SIG-M5 treated with dmso at 0.1 percent for 504 hours (cell line): ENCODE results near the gene ING5.

Source experiments
- DNase-seq: peaks from one replicate; lab custom pipeline; 2025; ENCODE audit not compliant: unreplicated experiment; lab: John Stamatoyannopoulos, UW

Gene ING5

DNA sequence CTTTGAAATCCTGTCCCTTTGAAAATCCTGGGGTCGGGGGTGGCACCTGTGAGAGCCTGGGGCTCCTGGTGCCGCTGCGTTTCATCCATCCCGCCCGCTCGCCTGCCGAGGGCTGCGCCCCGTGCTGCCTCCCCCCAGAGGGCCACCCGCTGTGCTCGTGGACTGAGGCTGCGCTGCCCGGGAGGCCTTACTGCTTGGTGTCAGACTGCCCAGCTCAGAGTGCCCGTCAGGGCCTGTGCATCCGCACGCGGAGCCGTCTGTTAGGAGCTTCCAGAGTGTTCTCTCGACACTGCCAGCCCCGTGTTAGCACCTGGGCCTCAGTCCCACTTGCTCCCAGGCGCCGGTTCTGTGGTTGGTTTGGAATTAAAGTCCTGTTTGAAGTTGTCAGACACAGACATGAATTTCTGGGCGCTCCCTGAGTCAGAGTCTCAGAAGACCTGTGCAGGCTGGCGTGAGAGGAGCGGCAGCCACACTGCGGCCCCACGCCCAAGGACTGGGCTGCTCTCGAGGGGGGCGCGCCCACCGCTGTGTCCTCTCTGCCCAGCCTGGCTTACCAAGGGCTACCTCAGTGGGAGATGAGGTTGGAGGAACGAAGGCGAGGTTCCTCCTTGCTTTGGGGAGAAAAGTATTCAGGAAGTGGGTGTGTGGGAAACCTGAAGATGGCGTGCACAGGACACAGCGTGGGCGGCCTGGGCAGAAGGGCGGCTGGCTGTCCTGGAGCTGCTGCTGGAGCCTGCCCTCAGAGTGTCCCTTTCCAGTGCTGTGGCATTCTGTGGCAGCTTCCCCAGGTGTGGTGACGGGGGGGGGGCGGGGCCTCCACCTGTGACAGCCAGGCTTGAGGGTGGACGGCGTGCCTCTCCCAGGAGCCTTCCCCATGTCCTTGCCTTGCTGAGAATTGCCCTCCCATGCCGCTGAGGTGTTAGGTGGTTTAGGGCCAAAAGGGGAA lies 29.3 kb upstream of the ING5 start:
- no peak for DNase-seq

DNA sequence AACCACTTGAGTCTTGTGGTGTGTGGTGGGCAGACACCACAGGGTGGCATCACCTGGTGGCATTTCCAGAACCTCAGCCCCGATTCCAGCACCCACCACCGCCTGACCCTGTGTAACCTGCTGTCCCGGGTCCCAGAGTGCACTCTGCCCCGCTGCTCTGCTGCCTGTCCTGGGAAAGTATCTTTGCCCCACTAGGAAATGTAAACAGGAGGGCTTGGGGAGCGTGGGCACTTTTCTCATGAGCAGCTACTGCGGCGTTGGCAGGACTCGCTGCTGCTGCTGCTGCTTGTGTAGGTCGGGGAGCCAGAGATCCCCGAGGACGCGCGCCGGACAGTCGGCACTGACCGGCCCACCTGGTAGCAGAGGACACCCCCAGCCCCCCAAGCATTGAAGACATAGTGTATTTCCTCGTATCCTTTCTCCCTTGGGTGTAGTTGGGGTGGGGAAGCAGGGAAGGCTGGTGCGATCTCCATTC lies 28.6 kb upstream of the ING5 start:
- no peak for DNase-seq

DNA sequence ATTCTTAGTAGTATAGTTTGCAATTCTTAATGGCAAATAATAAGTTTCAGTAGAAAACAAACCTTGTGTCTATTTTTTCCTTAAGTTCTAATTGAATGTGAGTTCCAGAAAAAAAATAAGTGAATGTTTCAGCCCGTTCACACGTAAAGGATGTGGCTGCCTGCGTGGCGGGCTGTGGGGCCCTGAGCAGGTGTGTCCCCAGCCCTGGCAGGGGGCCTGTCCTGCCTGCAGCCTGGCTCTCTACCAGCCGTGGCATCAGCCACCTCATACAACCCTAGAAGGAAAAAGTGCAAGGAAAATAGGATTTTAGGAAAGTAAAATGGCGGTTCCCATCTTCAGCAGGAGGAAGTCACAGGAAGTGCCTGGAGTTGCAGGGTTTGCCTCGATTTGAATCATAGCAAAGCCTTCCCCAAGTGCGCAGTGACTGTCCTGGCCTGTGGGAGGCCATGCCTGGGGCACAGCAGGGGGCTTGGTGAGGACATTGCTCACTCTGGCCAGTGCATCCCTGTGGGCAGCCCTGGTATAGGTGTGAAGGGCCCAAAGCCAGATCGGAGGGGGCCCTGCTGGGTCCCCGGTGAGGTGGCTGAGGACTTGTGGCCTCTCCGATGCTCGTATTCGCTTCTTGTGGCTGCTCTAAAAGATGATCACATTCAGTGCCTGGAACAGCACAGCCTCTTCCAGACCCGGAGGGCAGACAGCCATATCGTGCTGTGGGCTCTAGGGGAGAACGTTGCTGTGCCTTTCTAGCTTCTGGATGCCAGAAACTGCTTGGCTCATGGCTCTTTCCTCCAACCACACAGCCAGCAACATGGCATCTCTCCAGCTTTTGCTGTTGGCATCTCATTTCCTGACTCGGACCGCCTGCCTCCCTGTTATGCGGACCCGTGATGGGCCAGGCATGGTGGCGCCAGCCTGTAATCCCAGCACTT lies 27.8 kb upstream of the ING5 start:
- DNase-seq = no peak

DNA sequence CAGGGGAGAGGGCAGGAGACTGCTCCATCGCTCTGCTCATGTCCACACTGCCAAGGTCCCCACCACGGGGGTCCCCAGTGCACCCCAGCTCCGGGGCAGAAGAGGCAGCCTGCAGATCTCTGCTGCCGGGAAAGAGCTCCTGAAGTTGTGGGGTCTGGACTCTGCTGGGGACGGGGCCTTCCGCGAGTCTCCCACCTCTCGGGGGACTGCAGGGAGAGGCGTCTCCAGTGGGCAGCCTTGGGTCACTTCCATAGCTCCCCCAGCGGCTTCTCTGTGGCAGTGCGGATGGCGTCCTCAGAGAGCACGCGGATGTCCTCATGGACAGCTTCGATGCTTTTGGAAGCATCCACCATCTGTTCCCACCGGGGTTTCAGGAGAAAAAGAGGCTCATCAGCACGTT lies 26.0 kb upstream of the ING5 start:
- DNase-seq = no peak

DNA sequence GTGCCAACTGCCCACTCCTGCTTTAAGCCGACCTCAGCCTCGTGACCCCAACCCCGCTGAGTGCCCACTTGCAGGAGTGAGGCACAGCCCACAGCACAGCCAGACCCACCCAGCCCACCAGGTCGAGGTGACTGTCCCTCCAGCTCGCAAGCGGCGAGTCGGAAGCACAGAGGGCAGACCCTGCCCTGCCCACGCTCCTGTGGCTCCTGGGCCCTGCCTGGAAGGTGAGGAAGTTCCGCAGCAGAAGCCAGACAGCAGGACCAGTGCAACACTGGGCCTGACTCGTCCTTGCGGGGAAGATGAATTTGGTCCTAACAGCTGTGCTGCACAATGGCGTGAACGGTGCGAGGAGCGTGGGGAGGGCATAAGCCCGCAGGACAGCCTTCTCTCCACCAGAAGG lies 25.2 kb upstream of the ING5 start:
- DNase-seq = no peak

DNA sequence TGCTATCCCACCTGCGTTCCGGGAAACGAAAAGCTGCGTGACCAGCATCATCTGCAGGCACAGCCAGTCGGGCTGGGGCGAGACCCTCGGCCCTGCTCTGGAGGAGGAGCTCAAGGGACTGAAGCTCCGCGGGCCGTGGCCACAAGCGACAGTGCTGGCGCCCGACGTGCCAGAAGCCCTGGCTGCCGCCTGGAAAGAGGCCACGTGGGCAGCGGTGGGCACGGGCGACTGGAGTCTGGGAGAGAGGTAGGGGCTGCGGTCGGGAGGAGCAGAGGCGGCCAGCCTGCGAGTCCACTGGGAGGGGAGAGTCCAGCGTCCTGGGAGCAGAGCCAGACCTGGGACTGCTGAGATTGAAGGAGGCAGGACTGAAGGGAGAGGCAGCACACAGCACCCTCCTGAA lies 24.4 kb upstream of the ING5 start:
- DNase-seq = no peak

DNA sequence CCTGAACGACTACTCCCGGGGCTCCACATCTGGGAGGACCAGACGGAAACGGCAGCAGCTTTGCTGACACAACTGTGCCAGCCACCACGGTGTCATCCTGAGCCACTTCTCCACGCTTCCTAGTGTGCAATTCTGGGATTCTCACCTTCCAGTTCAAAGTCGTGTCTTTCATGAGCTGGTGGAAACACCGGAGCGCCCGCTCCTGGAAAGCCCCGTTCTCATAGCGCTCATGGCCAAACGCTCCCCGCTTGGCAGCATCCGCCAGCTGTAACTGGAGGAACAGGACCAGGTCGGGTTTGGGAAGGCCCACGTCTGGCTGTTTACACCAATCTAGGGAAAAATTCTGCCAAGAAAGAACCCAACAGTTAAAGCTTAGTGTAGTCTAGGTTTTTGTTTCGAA lies 23.5 kb upstream of the ING5 start:
- DNase-seq = no peak

DNA sequence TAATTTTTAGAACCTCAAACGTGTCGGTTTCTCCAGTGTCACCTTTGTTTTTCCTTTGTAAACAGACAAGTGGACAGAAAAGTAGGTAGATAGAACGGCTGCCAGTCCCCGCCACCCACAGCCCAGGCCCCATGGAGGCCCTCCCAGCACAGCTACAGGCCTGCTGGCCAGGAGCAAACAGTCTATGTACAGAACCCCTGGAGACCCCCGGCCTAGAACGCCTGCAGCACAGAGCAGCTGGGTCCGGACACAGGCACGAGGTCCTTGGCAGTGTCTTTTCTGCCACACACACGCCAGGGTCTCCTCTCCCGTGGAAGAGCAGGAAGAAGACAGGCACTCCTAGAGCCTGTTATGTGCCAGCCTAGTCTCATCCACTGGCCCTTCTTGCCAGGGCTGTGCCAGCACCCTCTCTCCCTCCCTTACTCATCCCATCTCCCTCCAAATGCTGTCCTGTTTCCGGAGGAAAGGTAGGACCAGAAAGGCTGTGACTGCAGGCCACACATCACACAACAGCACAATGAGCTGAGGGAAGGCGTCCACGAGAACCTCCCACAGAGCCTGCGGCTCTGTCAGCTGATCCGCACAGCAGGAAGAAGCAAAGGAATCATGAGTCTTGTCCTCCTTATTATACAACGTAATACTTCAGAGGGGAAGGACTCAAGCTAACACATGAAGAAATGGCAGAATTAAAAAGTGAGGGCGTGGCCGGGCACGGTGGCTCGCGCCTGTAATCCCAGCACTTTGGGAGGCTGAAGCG lies 22.9 kb upstream of the ING5 start:
- no peak for DNase-seq

DNA sequence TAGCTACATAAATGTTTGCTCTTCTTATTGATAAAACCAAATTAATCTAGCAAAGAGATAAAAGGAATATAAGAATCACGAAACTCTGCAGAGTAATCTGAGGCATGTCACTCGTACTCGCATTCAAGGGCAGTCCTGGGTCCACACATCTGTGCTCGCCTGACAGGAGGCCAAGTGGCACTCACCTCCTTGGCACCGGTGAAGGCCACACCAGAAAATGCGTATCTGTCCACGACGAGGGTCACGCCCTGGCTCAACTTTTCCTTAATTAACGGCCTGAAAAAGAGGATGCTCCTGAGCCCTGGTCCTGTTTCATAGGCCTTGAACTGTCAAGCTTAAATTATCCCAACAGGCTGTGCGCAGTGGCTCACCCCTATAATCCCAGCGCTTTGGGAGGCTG lies 21.8 kb upstream of the ING5 start:
- DNase-seq = no peak

DNA sequence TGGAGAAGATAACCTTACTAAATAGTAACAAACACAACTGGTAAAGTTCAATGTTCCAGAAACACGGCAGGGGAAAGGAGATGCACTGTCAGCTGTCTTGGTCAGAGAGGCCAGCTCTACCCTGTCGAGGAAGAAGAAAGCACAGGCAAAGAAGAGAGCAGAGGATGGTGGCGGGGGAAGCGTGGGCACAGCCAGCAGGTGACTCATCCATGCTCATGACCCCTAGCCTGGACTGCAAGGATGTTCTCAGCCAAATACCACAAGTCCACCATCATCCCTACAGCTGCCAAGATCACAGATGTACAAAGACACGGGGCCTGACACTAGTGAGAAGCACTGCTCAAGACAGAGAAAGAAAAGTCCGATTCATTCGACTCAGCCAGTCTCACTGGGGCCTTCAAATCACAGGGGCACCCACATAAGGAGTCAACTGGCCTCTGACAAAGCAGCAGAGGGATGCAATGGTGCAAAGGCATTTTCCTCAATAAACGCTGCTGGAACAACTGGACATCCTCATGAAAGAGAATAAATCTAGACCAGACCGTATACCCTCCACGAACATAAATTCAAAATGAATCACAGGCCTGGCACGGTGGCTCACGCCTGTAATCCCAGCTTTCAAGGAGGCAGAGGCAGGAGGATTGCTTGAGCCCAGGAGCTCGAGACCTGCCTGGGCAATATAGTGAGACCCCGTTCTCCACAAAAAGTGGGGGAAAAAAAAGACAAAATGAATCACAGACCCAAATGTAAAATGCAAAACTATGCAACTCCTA lies 20.8 kb upstream of the ING5 start:
- no peak for DNase-seq

DNA sequence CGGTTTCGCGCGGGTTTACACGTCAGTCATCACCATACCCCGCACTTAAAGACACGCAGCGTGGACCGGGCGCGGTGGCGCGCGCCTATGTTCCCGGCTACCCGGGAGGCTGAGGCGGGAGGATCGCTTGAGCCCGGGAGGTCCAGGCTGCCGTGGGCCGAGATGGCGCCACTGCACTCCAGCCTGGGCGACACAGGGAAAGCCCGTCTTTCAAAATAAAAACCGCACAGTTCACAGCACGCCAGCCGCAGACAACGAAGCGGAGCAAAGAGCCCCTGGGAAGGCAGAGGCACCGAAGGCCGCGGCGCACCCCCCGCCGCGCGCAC lies 15.6 kb upstream of the ING5 start:
- DNase-seq = no peak

DNA sequence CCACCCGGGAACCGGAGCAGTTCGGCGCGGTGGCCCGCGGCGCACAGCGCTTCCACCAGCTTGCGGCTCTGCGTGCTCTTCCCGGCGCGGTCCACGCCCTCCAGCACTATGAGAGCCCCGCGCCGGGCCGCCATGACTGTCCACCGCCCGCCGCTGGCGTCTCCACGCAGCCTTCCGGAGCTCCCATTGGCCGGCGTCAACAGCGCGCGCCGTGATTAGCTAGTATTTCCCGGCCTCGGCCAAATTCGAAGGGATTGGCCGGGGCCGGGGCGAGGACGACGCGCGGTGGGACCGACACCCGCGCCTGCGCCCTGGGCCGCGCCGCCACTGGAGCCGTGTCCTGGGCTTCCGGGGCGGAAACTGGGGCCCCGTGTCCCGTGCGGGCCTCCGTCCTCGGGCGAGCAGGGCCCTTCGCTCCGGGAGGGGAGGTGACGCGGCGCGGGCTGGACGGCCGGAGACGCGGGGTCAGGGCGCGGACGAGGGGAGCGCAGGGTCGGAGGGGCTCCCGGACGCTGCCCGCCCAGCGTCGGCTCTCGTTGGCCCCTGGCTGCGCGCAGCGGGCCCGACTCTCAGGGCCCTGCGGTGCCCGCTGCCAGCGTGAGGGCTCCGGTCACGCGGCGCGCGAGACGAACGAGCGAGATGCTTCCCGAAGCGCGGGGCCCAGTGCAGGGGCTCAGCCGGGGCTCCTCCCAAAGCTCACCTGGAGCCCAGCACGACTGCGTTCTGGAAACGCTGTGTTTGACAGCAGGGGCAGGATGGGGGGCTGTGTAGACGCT lies 15.0 kb upstream of the ING5 start, which contains the start of gene DTYMK:
DTYMK (minus strand) TSS at position 166 of the 776 bp plus-strand sequence; CDS start at position 134, 32 bp downstream.
- DNase-seq = peak; percentile 95

DNA sequence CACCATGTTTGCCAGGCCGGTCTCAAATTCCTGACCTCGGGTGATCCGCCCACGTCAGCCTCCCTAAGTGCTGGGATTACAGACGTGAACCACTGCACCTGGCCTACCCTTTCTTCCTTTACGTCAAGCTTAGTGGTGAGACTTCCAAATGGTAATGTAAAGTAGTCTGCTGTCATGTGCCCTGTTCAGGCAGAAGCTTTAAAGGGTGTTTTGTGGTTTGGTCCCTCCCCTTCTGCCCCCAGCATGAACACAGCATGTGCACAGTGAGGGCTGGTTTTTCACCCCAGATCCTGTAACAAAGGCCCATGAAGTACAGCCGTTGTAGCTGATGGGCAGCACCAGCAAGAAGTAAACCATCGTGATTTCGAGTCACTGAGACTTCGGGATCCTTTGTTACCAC lies 12.5 kb upstream of the ING5 start:
- peak; percentile 30 for DNase-seq

DNA sequence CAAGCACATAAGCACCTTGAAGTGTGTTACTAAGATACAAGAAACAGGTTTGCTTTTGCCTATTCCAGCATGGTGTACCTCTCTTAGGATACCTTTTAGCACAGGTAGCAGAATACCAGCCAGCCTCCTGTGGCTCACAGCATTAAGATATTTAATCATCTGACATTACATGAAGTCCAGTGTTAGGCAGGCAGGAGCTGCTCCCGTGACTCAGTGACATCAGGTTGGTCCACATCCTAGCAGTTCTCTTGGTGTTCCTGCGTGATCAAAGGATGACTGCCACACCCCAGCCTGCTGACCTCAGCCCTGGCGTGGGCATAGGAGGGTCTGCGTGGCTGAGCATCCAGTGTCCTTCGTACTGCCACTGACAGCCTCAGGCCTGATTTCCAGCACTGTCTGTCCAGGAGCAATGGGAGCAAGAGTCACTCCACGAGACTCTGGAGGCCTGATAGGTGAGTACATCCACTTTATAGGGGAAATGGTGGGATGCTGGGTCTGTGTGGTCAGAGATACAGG lies 11.6 kb upstream of the ING5 start:
- no peak for DNase-seq

DNA sequence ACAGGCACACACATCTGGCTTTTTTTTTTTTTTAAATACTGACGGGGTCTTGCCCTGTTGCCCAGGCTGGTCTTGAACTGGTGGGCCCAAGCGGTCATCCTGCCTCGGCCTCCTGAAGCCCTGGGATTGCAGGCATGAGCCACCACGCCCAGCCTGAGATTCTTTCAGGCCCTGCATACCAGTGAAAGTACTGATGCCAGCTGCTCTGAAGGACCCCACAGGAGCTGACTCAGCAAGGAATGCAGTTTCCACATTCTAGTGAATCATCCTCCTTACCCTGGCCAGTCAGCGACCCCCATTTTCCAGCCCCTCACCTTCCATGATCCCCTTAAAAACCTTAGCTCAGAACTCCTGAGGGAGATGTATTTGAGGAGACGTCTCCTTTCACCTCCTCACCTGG lies 9.4 kb upstream of the ING5 start:
- no peak for DNase-seq

DNA sequence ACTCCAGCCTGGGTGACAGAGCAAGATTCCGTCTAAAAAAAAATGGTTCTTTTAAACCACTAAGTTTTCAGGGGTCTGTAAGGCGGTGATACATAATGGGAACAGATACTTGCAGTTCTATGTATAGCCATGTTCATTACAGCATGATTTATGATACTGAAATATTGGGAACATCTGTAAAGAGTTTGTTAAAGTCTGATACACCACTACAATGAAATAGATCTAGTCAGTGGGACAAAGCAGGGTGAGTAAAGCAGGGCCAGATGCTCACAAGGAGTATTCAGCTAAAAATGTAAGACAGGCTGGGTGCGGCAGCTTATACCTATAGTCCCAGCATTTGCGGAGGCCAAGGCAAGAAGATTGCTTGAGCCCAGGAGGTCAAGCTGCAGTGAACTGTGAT lies 6.2 kb upstream of the ING5 start:
- DNase-seq = no peak

DNA sequence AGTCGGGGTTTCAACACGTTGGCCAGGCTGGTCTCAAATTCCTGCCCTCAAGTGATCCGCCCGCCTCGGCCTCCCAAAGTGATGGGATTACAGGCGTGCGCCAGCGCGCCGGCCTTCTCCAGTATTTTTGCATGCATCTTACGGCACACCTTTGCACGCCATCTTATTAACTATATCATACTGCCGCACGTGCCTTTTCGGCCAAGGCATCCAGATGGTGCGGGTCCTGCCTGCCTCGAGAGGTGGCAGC lies 765 bp upstream of the ING5 start:
- DNase-seq = peak; percentile 89

DNA sequence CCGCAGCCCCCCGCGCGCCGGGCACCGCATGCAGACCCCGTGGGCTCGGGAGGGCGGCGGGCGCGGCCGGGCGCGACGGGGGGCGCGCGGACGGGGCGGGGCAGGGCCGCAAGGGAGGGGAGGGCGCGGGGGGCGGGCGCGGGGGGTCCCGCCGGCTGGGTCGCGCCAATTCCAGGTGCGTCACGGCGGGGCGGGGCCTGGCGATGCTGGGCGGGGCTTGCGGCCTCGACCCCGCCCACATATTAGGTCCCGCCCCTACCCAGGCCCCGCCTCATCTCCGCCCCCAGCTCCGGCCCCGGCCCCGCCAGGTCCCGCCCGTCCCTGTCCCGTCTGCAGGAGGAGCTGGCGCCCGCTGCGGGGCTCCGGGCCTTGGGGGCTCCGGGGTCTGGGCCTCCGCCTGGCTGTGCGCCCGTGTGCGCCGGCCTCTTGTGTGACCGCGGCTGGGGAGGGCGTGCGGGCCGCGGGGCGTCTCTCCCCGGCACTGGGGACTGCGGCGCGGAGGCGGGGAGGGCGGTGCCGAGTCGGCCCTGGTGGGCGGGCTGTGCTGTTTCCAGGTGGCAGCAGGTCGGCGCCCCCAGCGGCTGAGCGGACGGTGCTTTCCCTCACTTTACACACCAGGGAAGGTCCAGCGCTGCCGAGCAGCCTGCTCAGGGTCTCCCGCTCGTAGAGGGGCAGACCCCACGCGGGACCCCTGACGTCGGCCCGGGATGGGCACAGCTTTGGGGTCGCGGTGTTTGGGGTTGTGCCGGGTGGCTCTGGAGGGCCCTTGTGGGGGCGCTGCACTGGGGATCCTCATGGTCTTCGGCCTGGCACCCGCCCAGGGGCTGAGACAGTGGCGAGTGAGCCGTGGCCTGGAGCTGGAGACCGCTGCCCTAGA lies 554 bp downstream of the ING5 start:
- DNase-seq = peak; percentile 73
